H1 (cell line): ENCODE measurements around the gene SMU1. TPM values are rescaled to one million over a fixed set of nuclear protein-coding genes. Genes with fewer than 3 reads are reported as not detected.
A peak's percentile ranks its signal among the peaks of the same experiment; 100 is the strongest.

Experiments used
- CREB1 ChIP-seq: IDR thresholded peaks from 2 replicates; pipeline ENCODE4 v1.6.1; 2012; ENCODE audit warnings: inconsistent platforms
- RAD21 ChIP-seq, 2 experiments: IDR thresholded peaks in 1 of 2; conservative IDR thresholded peaks in 1 of 2; 2 replicates each; pipeline ENCODE4 v1.6.1; 2011; ENCODE audit warnings: low read depth in 2 of 2, low read length in 2 of 2, improper control_type of control experiment in 1 of 2, inconsistent platforms in 1 of 2, mild to moderate bottlenecking in 1 of 2, moderate library complexity in 1 of 2
- RNF2 ChIP-seq: fragments of 200-900, 300-1000 bp; sonication (generic); IDR thresholded peaks from 2 replicates; pipeline ENCODE4 v1.7.1; 2016; ENCODE audit warnings: borderline replicate concordance, low read depth, mild to moderate bottlenecking, antibody characterized with exemption, low read length; ENCODE audit not compliant: poor library complexity, severe bottlenecking; ENCODE audit errors: missing control alignments
- TBP ChIP-seq: IDR thresholded peaks from 2 replicates; pipeline ENCODE4 v1.6.1; 2011; ENCODE audit warnings: low read depth, low read length, improper control_type of control experiment
- TCF12 ChIP-seq: IDR thresholded peaks from 2 replicates; pipeline ENCODE4 v1.6.1; 2011; ENCODE audit warnings: low read depth, mild to moderate bottlenecking, low read length
- polyA plus RNA-seq, 7 experiments: library from polyadenylated mRNA; depleted of rRNA in 3 of 7; stranded (reverse) in 5 of 7; unstranded in 2 of 7; fragments of >200 nt in 5 of 7; fragments of 200-250 nt in 2 of 7; gene quantifications; 1 replicate in 5 of 7; 2 replicates in 1 of 7; 4 replicates in 1 of 7; pipeline versions ENCODE4 v1.2.1 to v1.2.3, GENCODE V29; 2011 to 2013; ENCODE audit warnings: missing spikeins in 2 of 7, mixed read lengths in 2 of 7
- total RNA-seq: library from RNA; stranded (reverse); fragmentation: NEBNext Ultra II Directional; extraction: Animal tissue kit (Norgen Biotek cat#: 25700); gene quantifications from 2 replicates; pipeline ENCODE4 v1.2.1, GENCODE V29; 2021

The SMU1 gene
- total and polyA plus RNA-seq, 2 of the 8 experiments (the other 6 are each of a cell fraction or from before 2014, with no cell fraction given): 8.4 to 26.0 TPM

- TF ChIP-seq RNF2: no peak
- no peak for TF ChIP-seq TBP
- peak in 1 of 2 experiments; percentile 15; a peak in 1 of 4 replicates for TF ChIP-seq RAD21 (IDR thresholded peaks at IDR 0.05 in 1 of 2, conservative IDR thresholded peaks at IDR 0.05 in 1 of 2; ENCODE audit: low read depth in 2 of 2, low read length in 2 of 2)
- no peak for TF ChIP-seq TCF12
- TF ChIP-seq CREB1: no peak
Measured at GRCh38 chr9:33111631-33112030, 35.2 kb upstream of the SMU1 start (continued).
